ENCODE results near the gene ARHGEF2. TPM values are rescaled to one million over a fixed set of nuclear protein-coding genes. Genes with fewer than 3 reads are reported as not detected.
"Not testable (repeated sequence)": the region's sequence is repeated elsewhere in the genome, so short reads cannot be mapped to it uniquely, and the experiment has no call there.

ARHGEF2 gene
- total RNA-seq, 2 donors from 2014 or later: 162 to 166 TPM

DNA sequence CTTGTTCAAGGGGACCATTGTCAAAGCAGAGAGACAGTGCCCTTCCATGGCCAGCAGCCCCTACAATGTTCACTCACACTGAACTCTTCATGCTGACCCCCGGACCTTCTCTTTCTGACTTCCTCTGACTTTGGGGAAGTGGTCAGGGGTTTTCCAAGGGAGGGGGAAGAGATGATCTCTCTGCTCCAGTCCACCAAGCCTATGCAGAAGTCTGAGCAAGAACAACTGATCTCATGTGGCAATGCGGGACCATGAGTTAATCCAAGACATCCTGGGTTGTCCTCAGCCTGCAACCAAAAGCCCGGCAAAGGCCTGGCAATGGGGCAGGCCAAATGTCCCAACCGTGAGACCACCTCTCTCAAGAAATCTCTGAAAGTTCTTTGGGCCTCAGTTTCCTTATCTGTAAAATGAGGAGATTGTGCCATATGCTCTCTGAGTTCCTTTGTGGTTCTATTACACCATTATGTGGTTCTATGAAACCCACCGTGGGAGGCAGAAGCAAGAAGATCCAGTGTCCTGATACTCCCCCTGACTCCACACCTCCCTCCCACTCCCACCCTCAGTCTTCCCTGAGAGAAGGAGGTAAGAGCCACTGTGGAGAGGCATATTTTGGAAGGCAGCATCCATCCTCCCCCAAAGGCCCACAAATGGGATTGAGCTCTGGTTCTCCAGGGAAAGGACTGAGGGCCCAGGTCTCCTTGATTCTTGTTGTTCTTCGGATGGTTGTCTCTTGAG is 11.8 kb upstream of the ARHGEF2 start:
- no peaks in the 10 kb centered on the region for H3K36me3 ChIP-seq
- H3K4me1 ChIP-seq (ENCODE audit: control insufficient read depth in 1 of 2, low read depth in 2 of 2): peaks cover 0 to 34% of the 10 kb centered on the region in 2 donors
- no peaks in the 10 kb centered on the region for H3K9me3 ChIP-seq
- H3K27me3 ChIP-seq (replicated peaks; ENCODE audit: insufficient read depth): no peaks in the 10 kb centered on the region
- ATAC-seq (ENCODE audit: insufficient number of reproducible peaks, low FRiP score, low read depth) (no peak), DNase-seq (ENCODE audit: low spot score) (no peak)
- H3K4me3 ChIP-seq: no peak overlapping the region
- TF ChIP-seq, protein P1, sequence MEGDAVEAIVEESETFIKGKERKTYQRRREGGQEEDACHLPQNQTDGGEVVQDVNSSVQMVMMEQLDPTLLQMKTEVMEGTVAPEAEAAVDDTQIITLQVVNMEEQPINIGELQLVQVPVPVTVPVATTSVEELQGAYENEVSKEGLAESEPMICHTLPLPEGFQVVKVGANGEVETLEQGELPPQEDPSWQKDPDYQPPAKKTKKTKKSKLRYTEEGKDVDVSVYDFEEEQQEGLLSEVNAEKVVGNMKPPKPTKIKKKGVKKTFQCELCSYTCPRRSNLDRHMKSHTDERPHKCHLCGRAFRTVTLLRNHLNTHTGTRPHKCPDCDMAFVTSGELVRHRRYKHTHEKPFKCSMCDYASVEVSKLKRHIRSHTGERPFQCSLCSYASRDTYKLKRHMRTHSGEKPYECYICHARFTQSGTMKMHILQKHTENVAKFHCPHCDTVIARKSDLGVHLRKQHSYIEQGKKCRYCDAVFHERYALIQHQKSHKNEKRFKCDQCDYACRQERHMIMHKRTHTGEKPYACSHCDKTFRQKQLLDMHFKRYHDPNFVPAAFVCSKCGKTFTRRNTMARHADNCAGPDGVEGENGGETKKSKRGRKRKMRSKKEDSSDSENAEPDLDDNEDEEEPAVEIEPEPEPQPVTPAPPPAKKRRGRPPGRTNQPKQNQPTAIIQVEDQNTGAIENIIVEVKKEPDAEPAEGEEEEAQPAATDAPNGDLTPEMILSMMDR (IDR thresholded peaks at IDR 0.05): no peak
- peak overlapping the region; percentile 75 to 76 for H3K27ac ChIP-seq

DNA sequence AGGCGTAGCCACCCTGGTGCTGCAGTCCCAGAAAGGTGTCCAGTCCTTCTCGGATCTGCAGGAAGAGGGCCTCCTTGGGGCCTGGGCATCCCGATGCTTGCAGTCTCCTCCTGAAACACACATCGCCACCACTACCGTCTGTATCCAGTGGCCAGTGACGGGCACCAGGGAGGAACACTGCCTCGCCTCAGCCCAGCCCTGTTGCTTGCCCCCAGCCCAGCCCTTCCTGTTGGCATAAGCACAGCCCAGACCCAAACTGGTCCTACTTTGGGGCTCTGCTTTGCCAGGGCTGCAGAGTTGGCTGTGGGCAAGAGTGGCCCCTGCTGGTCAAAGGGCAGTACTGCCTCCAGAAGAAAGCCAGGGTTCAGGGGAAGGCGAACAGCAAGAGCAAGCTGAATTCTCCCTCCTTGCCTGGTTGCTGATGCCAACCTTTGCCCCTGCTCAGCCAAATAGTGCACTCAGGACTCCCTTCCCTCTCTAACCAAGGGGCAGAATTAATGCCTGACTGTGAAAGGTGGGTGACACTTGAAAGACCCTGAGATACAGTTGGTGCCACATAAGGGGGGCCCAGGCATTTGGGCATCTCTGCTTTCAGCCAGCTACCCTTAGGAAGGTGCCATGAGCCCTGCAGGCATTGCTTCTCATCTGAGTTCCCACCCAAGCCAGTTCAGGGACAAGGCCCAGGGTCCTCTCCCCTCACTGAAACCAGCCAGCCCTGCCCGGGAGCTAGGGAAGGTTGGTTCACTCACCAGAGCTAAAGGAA is 11.1 kb upstream of the ARHGEF2 start:
- TF ChIP-seq, protein P1 (IDR thresholded peaks at IDR 0.05): peak; percentile 99
- peak overlapping the region; percentile 75 to 76 for H3K27ac ChIP-seq
- DNase-seq (ENCODE audit: low spot score) (no peak), ATAC-seq (ENCODE audit: insufficient number of reproducible peaks, low FRiP score, low read depth) (peak; percentile 73)
- H3K4me3 ChIP-seq: peak overlapping the region; percentile 77
- H3K4me1 ChIP-seq (ENCODE audit: control insufficient read depth in 1 of 2, low read depth in 2 of 2): peaks cover 0 to 39% of the 10 kb centered on the region in 2 donors
- no peaks in the 10 kb centered on the region for H3K36me3 ChIP-seq
- no peaks in the 10 kb centered on the region for H3K9me3 ChIP-seq
- H3K27me3 ChIP-seq (replicated peaks; ENCODE audit: insufficient read depth): no peaks in the 10 kb centered on the region

DNA sequence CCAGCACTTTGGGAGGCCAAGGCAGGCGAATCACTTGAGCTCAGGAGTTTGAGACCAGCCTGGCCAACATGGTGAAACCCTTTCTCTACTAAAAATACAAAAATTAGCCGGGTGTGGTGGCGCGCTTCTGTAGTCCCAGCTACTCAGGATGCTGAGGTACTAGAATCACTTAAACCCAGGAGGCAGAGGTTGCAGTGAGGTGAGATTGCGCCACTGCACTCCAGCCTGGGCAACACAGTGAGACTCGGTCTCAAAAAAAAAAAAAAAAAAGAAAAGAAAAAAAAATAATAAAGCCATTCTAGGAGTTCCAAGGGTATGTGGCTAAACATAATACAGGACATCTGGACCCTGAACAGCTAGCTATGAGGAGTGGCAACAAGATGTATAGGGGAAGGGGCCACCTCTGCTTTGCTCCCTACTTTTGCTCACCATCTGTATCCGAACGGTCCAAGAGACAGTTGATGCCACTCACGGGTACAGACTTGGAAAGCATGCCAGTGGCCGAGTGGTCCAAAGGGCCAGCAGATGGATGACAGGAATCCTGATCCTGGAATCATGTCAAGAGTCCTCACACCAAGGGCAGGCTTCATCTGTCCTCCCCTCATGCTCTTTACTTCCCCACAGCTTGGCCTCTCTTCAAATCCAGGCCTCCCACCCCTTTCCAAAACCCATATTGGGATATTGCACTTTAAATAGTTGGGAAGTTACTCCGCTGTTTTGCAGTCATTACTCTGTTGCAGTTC is 6.7 kb upstream of the ARHGEF2 start:
- H3K27me3 ChIP-seq (replicated peaks; ENCODE audit: insufficient read depth); H3K9me3 ChIP-seq; ATAC-seq (ENCODE audit: insufficient number of reproducible peaks, low FRiP score, low read depth); DNase-seq (ENCODE audit: low spot score); H3K36me3 ChIP-seq; H3K4me3 ChIP-seq: not testable (repeated sequence)
- H3K4me1 ChIP-seq (ENCODE audit: control insufficient read depth in 1 of 2, low read depth in 2 of 2): peaks cover 21 to 71% of the 10 kb centered on the region in 2 donors
- H3K27ac ChIP-seq: peak overlapping the region; percentile 96 to 97

DNA sequence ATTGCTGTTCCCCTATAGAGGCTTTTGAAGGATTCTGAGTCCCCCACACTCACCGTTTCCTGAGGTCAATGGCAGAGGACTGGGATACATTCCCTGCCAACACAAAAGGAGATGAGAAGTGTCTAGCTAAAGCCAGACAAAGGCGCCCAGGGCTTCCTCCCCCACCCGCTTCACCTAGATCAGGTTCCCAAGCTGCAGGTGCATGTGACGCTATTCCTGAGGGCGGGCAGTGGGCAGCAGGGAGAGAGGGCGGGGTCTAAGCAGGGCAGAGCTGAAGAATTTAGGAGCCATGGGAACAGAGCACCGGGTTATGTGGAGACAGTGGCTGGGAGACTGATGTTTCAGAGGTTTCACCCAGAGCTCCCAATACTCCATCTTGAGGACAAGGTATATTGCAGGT is 6.0 kb upstream of the ARHGEF2 start:
- Histone ChIP-seq H3K36me3 (no peaks in the 10 kb centered on the region), H3K9me3 (no peaks in the 10 kb centered on the region), H3K4me1 (ENCODE audit: control insufficient read depth in 1 of 2, low read depth in 2 of 2) (peaks cover 25 to 78% of the 10 kb centered on the region in 2 donors), H3K27ac (peak overlapping the region; percentile 96 to 97), H3K4me3 (no peak overlapping the region), H3K27me3 (replicated peaks; ENCODE audit: insufficient read depth) (no peaks in the 10 kb centered on the region)
- ATAC-seq (ENCODE audit: insufficient number of reproducible peaks, low FRiP score, low read depth) (no peak), DNase-seq (ENCODE audit: low spot score) (no peak)
- TF ChIP-seq, protein P1 (IDR thresholded peaks at IDR 0.05): no peak

DNA sequence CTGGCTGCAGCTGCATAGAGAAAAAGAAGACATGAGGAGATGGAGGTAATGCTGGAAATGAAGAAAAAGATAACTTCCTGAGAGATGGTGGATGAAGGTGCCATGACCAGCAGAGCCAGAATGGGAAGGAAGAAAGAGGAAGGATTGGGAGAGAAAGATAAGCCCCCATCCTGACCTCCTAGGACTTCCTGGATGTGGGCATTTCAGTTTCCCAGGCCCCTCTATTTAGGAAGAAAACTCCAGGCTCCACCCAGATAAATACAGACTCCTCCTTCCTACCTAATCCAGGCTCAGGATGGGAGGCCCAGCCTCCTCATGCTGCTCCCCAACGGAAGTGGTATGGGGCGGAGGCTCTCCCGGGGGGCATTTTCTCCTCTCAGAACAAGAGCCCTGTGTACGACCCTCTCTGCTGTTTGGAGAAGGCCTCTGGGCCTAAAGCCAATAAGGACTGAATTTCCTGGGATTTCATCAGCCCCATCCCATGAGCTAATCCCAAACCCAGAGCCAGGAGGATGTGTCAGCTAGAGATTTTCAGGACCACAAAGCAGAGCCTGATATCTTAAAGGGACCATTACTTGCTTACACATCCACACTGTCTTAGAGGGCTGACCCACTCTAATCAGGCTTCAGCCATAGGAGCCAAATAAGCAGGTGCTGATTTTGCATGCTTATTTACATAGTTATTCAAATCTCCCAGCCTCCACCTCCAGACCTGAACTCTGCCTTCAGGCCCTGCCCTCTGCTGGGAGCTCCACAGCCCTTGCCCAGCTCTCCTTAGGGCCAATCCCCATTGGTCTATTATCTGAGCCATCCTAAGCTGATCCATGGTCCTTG is 5.1 kb upstream of the ARHGEF2 start:
- TF ChIP-seq, protein P1 (IDR thresholded peaks at IDR 0.05): no peak
- no peaks in the 10 kb centered on the region for H3K9me3 ChIP-seq
- H3K36me3 ChIP-seq: no peaks in the 10 kb centered on the region
- peak overlapping the region; percentile 30 for H3K4me3 ChIP-seq
- peaks cover 25 to 80% of the 10 kb centered on the region in 2 donors for H3K4me1 ChIP-seq (ENCODE audit: control insufficient read depth in 1 of 2, low read depth in 2 of 2)
- no peak for DNase-seq (ENCODE audit: low spot score)
- no peaks in the 10 kb centered on the region for H3K27me3 ChIP-seq (replicated peaks; ENCODE audit: insufficient read depth)
- ATAC-seq (ENCODE audit: insufficient number of reproducible peaks, low FRiP score, low read depth): peak; percentile 26
- peak overlapping the region; percentile 96 to 97 for H3K27ac ChIP-seq

Measured in thoracic aorta (tissue), 2 donors.